ENCODE data around the gene TEX2. TPM values are rescaled to one million over a fixed set of nuclear protein-coding genes. Genes with fewer than 3 reads are reported as not detected.
A peak's percentile ranks its signal among the peaks of the same experiment; 100 is the strongest.

Gene TEX2
- total and polyA plus RNA-seq, 9 of the 15 experiments (the other 6 are each of a cell fraction or from before 2014, with no cell fraction given), result 4.1 to 27.6 (median 19.3) TPM

GRCh38 chr17:64232466-64233262 lies 30.4 kb downstream of the TEX2 start (continued):
- TF ChIP-seq THAP12 (CRISPR knock-in tag; IDR thresholded peaks at IDR 0.05), result no peak
- no peak for TF ChIP-seq MTA2 (IDR thresholded peaks at IDR 0.05; ENCODE audit: low read depth)
- TF ChIP-seq, protein P1, sequence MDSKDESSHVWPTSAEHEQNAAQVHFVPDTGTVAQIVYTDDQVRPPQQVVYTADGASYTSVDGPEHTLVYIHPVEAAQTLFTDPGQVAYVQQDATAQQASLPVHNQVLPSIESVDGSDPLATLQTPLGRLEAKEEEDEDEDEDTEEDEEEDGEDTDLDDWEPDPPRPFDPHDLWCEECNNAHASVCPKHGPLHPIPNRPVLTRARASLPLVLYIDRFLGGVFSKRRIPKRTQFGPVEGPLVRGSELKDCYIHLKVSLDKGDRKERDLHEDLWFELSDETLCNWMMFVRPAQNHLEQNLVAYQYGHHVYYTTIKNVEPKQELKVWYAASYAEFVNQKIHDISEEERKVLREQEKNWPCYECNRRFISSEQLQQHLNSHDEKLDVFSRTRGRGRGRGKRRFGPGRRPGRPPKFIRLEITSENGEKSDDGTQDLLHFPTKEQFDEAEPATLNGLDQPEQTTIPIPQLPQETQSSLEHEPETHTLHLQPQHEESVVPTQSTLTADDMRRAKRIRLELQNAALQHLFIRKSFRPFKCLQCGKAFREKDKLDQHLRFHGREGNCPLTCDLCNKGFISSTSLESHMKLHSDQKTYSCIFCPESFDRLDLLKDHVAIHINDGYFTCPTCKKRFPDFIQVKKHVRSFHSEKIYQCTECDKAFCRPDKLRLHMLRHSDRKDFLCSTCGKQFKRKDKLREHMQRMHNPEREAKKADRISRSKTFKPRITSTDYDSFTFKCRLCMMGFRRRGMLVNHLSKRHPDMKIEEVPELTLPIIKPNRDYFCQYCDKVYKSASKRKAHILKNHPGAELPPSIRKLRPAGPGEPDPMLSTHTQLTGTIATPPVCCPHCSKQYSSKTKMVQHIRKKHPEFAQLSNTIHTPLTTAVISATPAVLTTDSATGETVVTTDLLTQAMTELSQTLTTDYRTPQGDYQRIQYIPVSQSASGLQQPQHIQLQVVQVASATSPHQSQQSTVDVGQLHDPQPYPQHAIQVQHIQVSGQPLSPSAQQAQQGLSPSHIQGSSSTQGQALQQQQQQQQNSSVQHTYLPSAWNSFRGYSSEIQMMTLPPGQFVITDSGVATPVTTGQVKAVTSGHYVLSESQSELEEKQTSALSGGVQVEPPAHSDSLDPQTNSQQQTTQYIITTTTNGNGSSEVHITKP (IDR thresholded peaks at IDR 0.05; ENCODE audit: partially characterized antibody), result no peak
- TF ChIP-seq ATF7 (IDR thresholded peaks at IDR 0.05), result 0 out of 2 replicates have a peak, but pooled peaks have one; percentile 46
- peak; percentile 20 for TF ChIP-seq NFYB (IDR thresholded peaks at IDR 0.05; ENCODE audit: extremely low read depth, insufficient read length)
